Pancreas (tissue), 10 donors: Measurements from ENCODE around the gene SMIM24. TPM values are rescaled to one million over a fixed set of nuclear protein-coding genes. Genes with fewer than 3 reads are reported as not detected.
A peak's percentile ranks its signal among the peaks of the same experiment; 100 is the strongest.

Experiments
- ATAC-seq, 4 donors: fragments of 200-7000 bp; cut with Tn5 transposase; one replicate each; pipeline versions ENCODE4 v1.8.0 to v1.9.1; 2020; ENCODE audit warnings: mild to moderate bottlenecking in 4 of 4, moderate library complexity in 4 of 4
- DNase-seq, 6 donors: peaks; one replicate each; pipeline ENCODE4 v3.0.0-alpha.2; 2020
- FAIRE-seq: peaks from 2 replicates; lab custom pipeline; 2012; peaks lifted over from hg19 to GRCh38; lab: Jason Lieb, UNC
- H3K27ac ChIP-seq, 4 donors: fragments of 200-600 bp; sonication (generic); 1 replicate in 3 of 4; 2 replicates in 1 of 4; pipeline versions ENCODE4 v1.5.0 to v1.8.0; 2020
- H3K27me3 ChIP-seq, 4 donors: fragments of 200-600 bp; one replicate each; pipeline ENCODE4 v1.8.0; 2021
- H3K36me3 ChIP-seq, 3 donors: fragments of 200-600 bp; sonication (generic) in 1 of 3; one replicate each; pipeline versions ENCODE4 v1.5.0 to v1.8.0; 2020 to 2021
- H3K4me1 ChIP-seq, 3 donors: fragments of 200-600 bp; one replicate each; pipeline ENCODE4 v1.8.0; 2021
- H3K4me3 ChIP-seq, 4 donors: fragments of 200-600 bp; sonication (generic) in 2 of 4; one replicate each; pipeline versions ENCODE4 v1.5.0 to v1.8.0; 2020 to 2021
- H3K9me3 ChIP-seq, 4 donors: fragments of 200-600 bp; one replicate each; pipeline ENCODE4 v1.8.0; 2021
- WGBS, 2 donors: extraction: QIAGEN DNeasy Blood & Tissue Kit; methylation state at CpG; one replicate each; pipeline ENCODE4 v1.1.7; 2013; 5-methylcytosine and 5-hydroxymethylcytosine counted together
- intact Hi-C, 3 donors: fragments of 100-400 bp; cut with DNase I; formaldehyde crosslinking; loops; one replicate each; pipeline versions ENCODE4 v1.11.1 to v1.14.2; 2022
- polyA plus RNA-seq, 2 donors: library from polyadenylated mRNA; stranded (reverse); fragments of 200-250 nt; gene quantifications; one replicate each; pipeline ENCODE4 v1.2.3, GENCODE V29; 2013
- total RNA-seq, 6 donors: library from RNA; stranded (reverse); fragmentation: NEBNext Ultra II Directional in 4 of 6; extraction: Animal tissue kit (Norgen Biotek cat#: 25700) in 4 of 6; gene quantifications; one replicate each; pipeline versions ENCODE4 v1.2.1 to v1.2.4, GENCODE V29; 2021 to 2023
- TF ChIP-seq, protein P1 (sequence below), 4 donors: fragments of 200-600 bp; sonication (generic) in 3 of 4; IDR thresholded peaks; one replicate each; pipeline versions ENCODE4 v1.5.0 to v1.8.0; 2021; ENCODE audit warnings: antibody characterized with exemption in 4 of 4
- donor health status: healthy with polysubstance abuse.
- donor health status: DM: no; HTN: no; CAD: no; lungs with moderate emphysema.
- donor health status: DM: no; HTN: no; CAD: no.
- donor health status: control.
- donor health status: control.
- donor health status: Bipolar disorder and iron deficiency.
- donor health status: DM: yes; HTN: yes; CAD: no.
- donor health status: DM: no; HTN: no; CAD: no.
- donor health status: DM: no; HTN: no; CAD: no.
- donor health status: DM: yes; HTN: yes; CAD: no.

SMIM24 gene
- total and polyA plus RNA-seq, 8 donors, result 1.2 to 143 (median 4.4) TPM

- 90 to 93% methylated on average over 12 of the region's 12 CpGs for WGBS, 2 donors
- Histone ChIP-seq H3K27me3 (no peaks in the 10 kb centered on the region), H3K36me3 (no peaks in the 10 kb centered on the region), H3K9me3 (no peaks in the 10 kb centered on the region), H3K27ac (no peak overlapping the region), H3K4me1 (peaks cover 0 to 19% (median 16%) of the 10 kb centered on the region in 3 donors), H3K4me3 (no peak overlapping the region)
- FAIRE-seq (no peak), ATAC-seq (no peak), DNase-seq (no peak)
- intact Hi-C loops, result no loop called here
- TF ChIP-seq, protein P1, sequence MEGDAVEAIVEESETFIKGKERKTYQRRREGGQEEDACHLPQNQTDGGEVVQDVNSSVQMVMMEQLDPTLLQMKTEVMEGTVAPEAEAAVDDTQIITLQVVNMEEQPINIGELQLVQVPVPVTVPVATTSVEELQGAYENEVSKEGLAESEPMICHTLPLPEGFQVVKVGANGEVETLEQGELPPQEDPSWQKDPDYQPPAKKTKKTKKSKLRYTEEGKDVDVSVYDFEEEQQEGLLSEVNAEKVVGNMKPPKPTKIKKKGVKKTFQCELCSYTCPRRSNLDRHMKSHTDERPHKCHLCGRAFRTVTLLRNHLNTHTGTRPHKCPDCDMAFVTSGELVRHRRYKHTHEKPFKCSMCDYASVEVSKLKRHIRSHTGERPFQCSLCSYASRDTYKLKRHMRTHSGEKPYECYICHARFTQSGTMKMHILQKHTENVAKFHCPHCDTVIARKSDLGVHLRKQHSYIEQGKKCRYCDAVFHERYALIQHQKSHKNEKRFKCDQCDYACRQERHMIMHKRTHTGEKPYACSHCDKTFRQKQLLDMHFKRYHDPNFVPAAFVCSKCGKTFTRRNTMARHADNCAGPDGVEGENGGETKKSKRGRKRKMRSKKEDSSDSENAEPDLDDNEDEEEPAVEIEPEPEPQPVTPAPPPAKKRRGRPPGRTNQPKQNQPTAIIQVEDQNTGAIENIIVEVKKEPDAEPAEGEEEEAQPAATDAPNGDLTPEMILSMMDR (IDR thresholded peaks at IDR 0.05), result no peak
Observed at GRCh38 chr19:3514930-3515329, 34.6 kb upstream of the SMIM24 start.

DNA sequence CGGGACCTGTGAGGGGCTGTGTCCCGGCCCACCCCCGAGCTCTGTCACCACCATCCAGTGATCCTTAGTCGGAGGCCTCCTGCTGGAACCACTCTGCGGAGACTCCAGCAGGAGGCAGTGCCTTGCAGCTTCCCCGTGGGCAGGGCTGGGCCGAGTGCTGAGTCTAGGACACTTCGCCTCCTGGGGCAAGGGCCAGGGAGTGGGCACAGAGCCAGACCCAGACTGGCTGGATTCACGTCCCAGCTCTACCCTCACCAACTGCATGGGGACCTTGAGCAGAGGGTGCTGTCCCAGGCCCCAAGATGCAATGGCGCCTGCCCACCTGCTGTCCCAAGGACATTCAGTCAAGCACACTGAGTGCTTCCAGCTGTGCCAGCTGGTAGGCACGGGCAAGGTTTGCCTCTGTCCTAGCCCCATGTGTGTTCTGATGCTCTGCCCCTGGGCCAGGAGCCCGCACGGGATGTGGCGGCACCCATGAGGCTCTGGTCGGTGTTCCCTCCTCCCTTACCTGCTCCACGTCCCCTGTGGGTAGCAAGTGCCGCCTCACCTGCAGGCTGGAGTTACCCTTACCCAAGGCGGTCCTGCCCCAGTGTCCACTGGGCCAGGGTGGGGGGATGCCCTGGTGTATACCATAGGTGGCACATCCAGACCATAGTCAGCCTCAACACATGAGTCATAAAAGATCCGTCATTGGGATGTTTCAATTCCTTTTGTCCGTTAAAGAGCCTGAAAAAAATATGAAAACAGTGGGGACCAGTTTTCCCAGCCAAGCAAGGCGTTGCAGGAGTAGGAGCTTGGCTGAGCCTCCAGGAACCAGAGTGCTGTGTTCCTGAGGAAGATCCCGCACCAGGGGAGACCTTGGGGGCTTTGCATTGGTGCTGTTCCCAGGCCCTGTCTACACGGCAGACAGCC is 33.2 kb upstream of the SMIM24 start:
- DNase-seq (peak; percentile 38 to 89 (median 60)), FAIRE-seq (no peak), ATAC-seq (peak in 2 of 4 donors; percentile 50 to 52)
- TF ChIP-seq, protein P1 (IDR thresholded peaks at IDR 0.05), result no peak
- intact Hi-C loops, result no loop called here
- H3K27me3 ChIP-seq, result no peaks in the 10 kb centered on the region
- H3K27ac ChIP-seq, result no peak overlapping the region
- H3K4me1 ChIP-seq, result peaks cover 0 to 18% (median 11%) of the 10 kb centered on the region in 3 donors
- 72 to 73% methylated on average over 23 of the region's 23 CpGs for WGBS, 2 donors
- no peaks in the 10 kb centered on the region for H3K36me3 ChIP-seq
- H3K4me3 ChIP-seq, result no peak overlapping the region
- no peaks in the 10 kb centered on the region for H3K9me3 ChIP-seq

GRCh38 chr19:3512562-3513228 is 32.4 kb upstream of the SMIM24 start:
- ATAC-seq (no peak), FAIRE-seq (no peak), DNase-seq (no peak)
- H3K27ac ChIP-seq, result no peak overlapping the region
- peaks cover 0 to 13% (median 10%) of the 10 kb centered on the region in 3 donors for H3K4me1 ChIP-seq
- TF ChIP-seq, protein P1 (IDR thresholded peaks at IDR 0.05), result no peak
- H3K4me3 ChIP-seq, result no peak overlapping the region
- 86 to 88% methylated on average over 17 of the region's 17 CpGs for WGBS, 2 donors
- intact Hi-C loops, result no loop called here
- H3K27me3 ChIP-seq, result no peaks in the 10 kb centered on the region
- H3K9me3 ChIP-seq, result no peaks in the 10 kb centered on the region
- no peaks in the 10 kb centered on the region for H3K36me3 ChIP-seq

DNA sequence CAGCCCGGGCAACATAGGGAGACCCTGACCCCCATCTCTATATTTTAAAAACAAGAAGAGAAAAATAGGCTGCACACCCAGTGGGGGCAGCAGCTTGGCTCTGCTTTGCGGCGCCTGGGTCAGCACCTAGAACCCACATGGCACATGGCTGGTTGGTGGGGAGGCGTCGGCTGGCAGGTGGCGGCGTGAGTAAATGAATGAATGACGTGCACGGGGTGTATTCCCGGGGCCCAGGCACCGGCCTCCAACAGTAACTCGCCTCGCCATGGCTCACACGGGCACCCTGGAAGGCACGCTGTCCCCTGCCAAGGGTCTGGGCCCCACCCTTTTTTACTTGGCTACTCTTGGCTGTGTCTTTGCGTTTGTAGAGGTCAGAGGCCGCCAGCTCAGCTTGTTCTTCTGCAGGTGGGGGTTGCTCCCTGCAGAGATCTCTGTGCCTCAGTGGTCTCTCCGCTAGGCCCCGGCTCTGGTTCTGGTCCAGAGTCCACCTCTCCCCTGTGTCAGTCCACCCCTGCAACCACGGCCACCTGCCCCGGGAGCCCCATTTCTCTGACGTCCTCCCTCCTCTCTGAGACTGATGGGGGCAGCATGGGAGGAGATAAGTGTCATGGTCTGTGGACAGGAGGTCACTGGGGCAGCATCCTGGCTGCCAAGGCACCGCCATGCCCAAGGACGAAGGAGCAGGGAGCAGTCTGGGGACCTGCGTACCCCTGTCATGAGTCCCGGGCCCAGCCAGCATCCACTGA is 31.4 kb upstream of the SMIM24 start:
- no peaks in the 10 kb centered on the region for H3K36me3 ChIP-seq
- intact Hi-C loops, result no loop called here
- 81 to 82% methylated on average over 25 to 26 of the region's 26 CpGs for WGBS, 2 donors

More for the DNA sequence above, 31.4 kb upstream of the SMIM24 start:
- Histone ChIP-seq H3K27ac (no peak overlapping the region), H3K9me3 (no peaks in the 10 kb centered on the region), H3K4me3 (no peak overlapping the region), H3K4me1 (peaks cover 0 to 10% (median 6%) of the 10 kb centered on the region in 3 donors), H3K27me3 (no peaks in the 10 kb centered on the region)
- FAIRE-seq (no peak), ATAC-seq (no peak), DNase-seq (peak in 1 of 6 donors; percentile 27)
- TF ChIP-seq, protein P1 (IDR thresholded peaks at IDR 0.05), result no peak
